ENCODE results near the gene LINGO1.

DNA sequence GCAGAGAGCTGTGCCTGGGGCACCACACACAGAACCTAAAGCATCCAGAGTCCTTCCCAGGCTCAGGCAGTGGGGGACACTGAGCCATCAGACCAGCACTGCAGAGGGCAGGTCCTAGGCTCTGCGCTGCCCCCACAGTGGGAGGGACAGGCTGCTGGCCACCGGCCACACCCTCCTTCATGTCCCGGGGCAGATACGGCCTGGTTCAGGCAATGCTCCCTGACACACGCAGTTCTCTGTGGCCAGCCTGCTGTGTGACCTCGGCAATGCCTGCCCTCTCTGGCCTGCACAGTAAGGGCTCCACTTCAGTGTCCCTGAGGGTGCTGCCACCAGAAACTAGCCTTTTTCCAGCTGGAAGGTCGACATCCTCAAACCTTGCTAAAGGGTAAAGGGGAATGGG lies 12.4 kb downstream of the LINGO1 start:
- TF ChIP-seq CTCF (IDR thresholded peaks at IDR 0.05; ENCODE audit: extremely low read depth in 1 of 2, insufficient read depth in 1 of 2, low read depth in 1 of 2, low read length in 2 of 2) (no peak), POLR2A (IDR thresholded peaks at IDR 0.05; ENCODE audit: low read depth, low read length) (no peak), MAX (IDR thresholded peaks at IDR 0.05; ENCODE audit: insufficient read depth, insufficient read length) (no peak)

Measured in endothelial cell of umbilical vein (primary cell).